HepG2 (cell line): ENCODE results near the gene NAP1L4. TPM values are rescaled to one million over a fixed set of nuclear protein-coding genes. Genes with fewer than 3 reads are reported as not detected.

Source experiments
- ETV5 ChIP-seq: IDR thresholded peaks from 2 replicates; pipeline ENCODE4 v1.6.1; 2018; ENCODE audit warnings: missing biosample characterization, missing genetic modification reagents, inconsistent platforms, borderline replicate concordance
- FOSL2 ChIP-seq: sonication (generic); formaldehyde crosslinking; IDR thresholded peaks from 2 replicates; pipeline ENCODE4 v1.4.0; 2020; ENCODE audit warnings: missing genetic modification reagents
- STAG1 ChIP-seq: sonication (generic); formaldehyde crosslinking; IDR thresholded peaks from 2 replicates; pipeline ENCODE4 v1.4.0; 2020; ENCODE audit warnings: missing genetic modification reagents
- ZC3H13 ChIP-seq: sonication (generic); formaldehyde crosslinking; IDR thresholded peaks from 2 replicates; pipeline ENCODE4 v1.8.1; 2023; ENCODE audit warnings: mild to moderate bottlenecking, missing genetic modification reagents, moderate library complexity
- ZMYM3 ChIP-seq: sonication (generic); formaldehyde crosslinking; IDR thresholded peaks from 2 replicates; pipeline ENCODE4 v1.5.1; 2020; ENCODE audit warnings: mild to moderate bottlenecking, missing genetic modification reagents
- ZNF101 ChIP-seq: sonication (generic); formaldehyde crosslinking; IDR thresholded peaks from 2 replicates; pipeline ENCODE4 v1.4.0; 2020; ENCODE audit warnings: mild to moderate bottlenecking, low read depth, missing genetic modification reagents, borderline replicate concordance
- ZNF547 ChIP-seq: sonication (generic); formaldehyde crosslinking; IDR thresholded peaks from 2 replicates; pipeline ENCODE4 v1.5.1; 2020; ENCODE audit warnings: mild to moderate bottlenecking, missing genetic modification reagents
- ZNF550 ChIP-seq: sonication (generic); formaldehyde crosslinking; IDR thresholded peaks from 2 replicates; pipeline ENCODE4 v1.4.0; 2020; ENCODE audit warnings: mild to moderate bottlenecking, missing genetic modification reagents, borderline replicate concordance
- polyA plus RNA-seq, 8 experiments: library from polyadenylated mRNA; depleted of rRNA in 3 of 8; stranded (reverse) in 7 of 8; unstranded in 1 of 8; fragments of >200 nt; fragmentation: Illumina TruSeq in 4 of 8; extraction: Trizol in 4 of 8; gene quantifications; 2 replicates each; pipeline versions ENCODE4 v1.2.1 to v1.2.3, GENCODE V29; 2011 to 2016; ENCODE audit warnings: low read depth in 4 of 8, missing spikeins in 1 of 8, mixed read lengths in 1 of 8; ENCODE audit not compliant: insufficient read depth in 1 of 8
- total RNA-seq, 5 experiments: library from RNA; depleted of rRNA; stranded (reverse); fragments of >200 nt; fragmentation: Illumina TruSeq; extraction: Trizol; gene quantifications; 2 replicates each; pipeline ENCODE4 v1.2.3, GENCODE V29; 2016; ENCODE audit warnings: low read depth in 1 of 5
- TF ChIP-seq, protein P1 (sequence below): sonication (generic); formaldehyde crosslinking; IDR thresholded peaks from 2 replicates; pipeline ENCODE4 v1.5.0; 2020; ENCODE audit warnings: mild to moderate bottlenecking, missing genetic modification reagents, borderline replicate concordance
- TF ChIP-seq, protein P2 (sequence below): sonication (generic); formaldehyde crosslinking; IDR thresholded peaks from 2 replicates; pipeline ENCODE4 v1.4.0; 2020; ENCODE audit warnings: missing genetic modification reagents, low read depth, mild to moderate bottlenecking, borderline replicate concordance
- TF ChIP-seq, protein P3 (sequence below), 2 experiments: sonication (generic) in 1 of 2; formaldehyde crosslinking in 1 of 2; IDR thresholded peaks; 2 replicates each; pipeline versions ENCODE4 v1.4.0 to v1.6.1; 2018 to 2020; ENCODE audit warnings: missing genetic modification reagents in 2 of 2, borderline replicate concordance in 1 of 2, low read depth in 1 of 2, mild to moderate bottlenecking in 1 of 2, missing biosample characterization in 1 of 2
- TF ChIP-seq, protein P4 (sequence below): sonication (generic); IDR thresholded peaks from 2 replicates; pipeline ENCODE4 v1.6.1; 2016; ENCODE audit warnings: low read depth, borderline replicate concordance
- TF ChIP-seq, protein P5 (sequence below): IDR thresholded peaks from 2 replicates; pipeline ENCODE4 v1.6.1; 2016; ENCODE audit warnings: mild to moderate bottlenecking
- TF ChIP-seq, protein P6 (sequence below): sonication (generic); formaldehyde crosslinking; IDR thresholded peaks from 2 replicates; pipeline ENCODE4; 2020; ENCODE audit warnings: missing genetic modification reagents, mild to moderate bottlenecking, borderline replicate concordance

NAP1L4 gene
- total and polyA plus RNA-seq, 2 of the 13 experiments (the other 11 are each of a cell fraction or from before 2014, with no cell fraction given), result 64.0 to 186 TPM

DNA sequence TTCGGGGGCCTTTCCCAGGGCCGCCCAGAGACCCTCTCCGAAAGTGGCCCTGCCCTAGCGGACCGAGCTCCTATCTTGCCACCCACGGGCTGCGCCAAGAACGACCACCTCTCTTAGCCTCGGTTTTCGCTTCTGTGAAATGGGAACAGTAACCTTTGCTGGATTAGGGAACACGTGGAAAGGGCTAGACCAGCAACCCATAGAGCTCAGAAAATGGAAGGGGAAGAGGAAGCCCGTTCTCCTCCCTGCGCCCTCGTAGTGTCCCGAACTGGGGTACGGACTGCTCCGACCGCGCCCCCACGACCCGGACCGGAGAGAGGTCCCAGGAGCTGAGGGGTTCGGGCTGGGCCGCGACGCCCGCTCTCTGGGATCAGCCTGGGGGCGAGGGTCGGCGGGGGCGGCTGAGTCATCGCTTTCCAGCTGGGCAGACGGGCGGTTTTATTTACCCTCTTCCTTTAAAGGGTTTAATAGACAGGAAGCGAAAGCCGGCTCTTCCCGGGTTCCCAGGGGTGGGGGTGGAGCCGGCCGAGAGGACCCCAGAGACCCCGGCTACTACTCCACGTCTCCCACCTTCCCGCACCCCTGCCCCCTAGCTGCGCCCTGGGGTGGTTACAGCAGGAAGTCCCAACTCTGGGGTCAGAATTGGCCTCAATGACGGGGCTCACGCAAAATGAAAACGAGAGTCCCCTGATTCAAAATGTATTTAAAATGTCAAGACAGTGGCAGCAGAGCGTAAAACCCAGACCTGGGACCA is 62.0 kb downstream of the NAP1L4 start (continued):
- TF ChIP-seq, protein P1, sequence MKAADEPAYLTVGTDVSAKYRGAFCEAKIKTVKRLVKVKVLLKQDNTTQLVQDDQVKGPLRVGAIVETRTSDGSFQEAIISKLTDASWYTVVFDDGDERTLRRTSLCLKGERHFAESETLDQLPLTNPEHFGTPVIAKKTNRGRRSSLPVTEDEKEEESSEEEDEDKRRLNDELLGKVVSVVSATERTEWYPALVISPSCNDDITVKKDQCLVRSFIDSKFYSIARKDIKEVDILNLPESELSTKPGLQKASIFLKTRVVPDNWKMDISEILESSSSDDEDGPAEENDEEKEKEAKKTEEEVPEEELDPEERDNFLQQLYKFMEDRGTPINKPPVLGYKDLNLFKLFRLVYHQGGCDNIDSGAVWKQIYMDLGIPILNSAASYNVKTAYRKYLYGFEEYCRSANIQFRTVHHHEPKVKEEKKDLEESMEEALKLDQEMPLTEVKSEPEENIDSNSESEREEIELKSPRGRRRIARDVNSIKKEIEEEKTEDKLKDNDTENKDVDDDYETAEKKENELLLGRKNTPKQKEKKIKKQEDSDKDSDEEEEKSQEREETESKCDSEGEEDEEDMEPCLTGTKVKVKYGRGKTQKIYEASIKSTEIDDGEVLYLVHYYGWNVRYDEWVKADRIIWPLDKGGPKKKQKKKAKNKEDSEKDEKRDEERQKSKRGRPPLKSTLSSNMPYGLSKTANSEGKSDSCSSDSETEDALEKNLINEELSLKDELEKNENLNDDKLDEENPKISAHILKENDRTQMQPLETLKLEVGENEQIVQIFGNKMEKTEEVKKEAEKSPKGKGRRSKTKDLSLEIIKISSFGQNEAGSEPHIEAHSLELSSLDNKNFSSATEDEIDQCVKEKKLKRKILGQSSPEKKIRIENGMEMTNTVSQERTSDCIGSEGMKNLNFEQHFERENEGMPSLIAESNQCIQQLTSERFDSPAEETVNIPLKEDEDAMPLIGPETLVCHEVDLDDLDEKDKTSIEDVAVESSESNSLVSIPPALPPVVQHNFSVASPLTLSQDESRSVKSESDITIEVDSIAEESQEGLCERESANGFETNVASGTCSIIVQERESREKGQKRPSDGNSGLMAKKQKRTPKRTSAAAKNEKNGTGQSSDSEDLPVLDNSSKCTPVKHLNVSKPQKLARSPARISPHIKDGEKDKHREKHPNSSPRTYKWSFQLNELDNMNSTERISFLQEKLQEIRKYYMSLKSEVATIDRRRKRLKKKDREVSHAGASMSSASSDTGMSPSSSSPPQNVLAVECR (CRISPR knock-in tag), result no peak; the same call in 1 of the 2 replicates
- peak; percentile 94 for TF ChIP-seq FOSL2 (CRISPR knock-in tag)
- peak; percentile 96 for TF ChIP-seq ZMYM3 (CRISPR knock-in tag)
- TF ChIP-seq, protein P2, sequence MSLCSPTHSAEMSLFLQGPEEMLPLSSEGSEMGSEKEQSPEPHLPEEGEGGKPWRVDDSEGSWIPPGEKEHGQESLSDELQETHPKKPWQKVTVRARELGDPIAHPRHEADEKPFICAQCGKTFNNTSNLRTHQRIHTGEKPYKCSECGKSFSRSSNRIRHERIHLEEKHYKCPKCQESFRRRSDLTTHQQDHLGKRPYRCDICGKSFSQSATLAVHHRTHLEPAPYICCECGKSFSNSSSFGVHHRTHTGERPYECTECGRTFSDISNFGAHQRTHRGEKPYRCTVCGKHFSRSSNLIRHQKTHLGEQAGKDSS (CRISPR knock-in tag), result no peak; the same call in 1 of the 2 replicates
- TF ChIP-seq, protein P3, sequence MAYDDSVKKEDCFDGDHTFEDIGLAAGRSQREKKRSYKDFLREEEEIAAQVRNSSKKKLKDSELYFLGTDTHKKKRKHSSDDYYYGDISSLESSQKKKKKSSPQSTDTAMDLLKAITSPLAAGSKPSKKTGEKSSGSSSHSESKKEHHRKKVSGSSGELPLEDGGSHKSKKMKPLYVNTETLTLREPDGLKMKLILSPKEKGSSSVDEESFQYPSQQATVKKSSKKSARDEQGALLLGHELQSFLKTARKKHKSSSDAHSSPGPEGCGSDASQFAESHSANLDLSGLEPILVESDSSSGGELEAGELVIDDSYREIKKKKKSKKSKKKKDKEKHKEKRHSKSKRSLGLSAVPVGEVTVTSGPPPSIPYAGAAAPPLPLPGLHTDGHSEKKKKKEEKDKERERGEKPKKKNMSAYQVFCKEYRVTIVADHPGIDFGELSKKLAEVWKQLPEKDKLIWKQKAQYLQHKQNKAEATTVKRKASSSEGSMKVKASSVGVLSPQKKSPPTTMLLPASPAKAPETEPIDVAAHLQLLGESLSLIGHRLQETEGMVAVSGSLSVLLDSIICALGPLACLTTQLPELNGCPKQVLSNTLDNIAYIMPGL (CRISPR knock-in tag; IDR thresholded peaks at IDR 0.05; ENCODE audit: borderline replicate concordance in 1 of 2, low read depth in 1 of 2), result peak in 1 of 2 experiments; percentile 7; a peak in 2 of 4 replicates
- TF ChIP-seq ZNF550, result no peak
- TF ChIP-seq, protein P4, sequence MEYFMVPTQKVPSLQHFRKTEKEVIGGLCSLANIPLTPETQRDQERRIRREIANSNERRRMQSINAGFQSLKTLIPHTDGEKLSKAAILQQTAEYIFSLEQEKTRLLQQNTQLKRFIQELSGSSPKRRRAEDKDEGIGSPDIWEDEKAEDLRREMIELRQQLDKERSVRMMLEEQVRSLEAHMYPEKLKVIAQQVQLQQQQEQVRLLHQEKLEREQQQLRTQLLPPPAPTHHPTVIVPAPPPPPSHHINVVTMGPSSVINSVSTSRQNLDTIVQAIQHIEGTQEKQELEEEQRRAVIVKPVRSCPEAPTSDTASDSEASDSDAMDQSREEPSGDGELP, result peak; percentile 87
- TF ChIP-seq, protein P5, sequence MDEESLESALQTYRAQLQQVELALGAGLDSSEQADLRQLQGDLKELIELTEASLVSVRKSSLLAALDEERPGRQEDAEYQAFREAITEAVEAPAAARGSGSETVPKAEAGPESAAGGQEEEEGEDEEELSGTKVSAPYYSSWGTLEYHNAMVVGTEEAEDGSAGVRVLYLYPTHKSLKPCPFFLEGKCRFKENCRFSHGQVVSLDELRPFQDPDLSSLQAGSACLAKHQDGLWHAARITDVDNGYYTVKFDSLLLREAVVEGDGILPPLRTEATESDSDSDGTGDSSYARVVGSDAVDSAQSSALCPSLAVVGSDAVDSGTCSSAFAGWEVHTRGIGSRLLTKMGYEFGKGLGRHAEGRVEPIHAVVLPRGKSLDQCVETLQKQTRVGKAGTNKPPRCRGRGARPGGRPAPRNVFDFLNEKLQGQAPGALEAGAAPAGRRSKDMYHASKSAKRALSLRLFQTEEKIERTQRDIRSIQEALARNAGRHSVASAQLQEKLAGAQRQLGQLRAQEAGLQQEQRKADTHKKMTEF, result peak; percentile 45; the same call in 1 of the 2 replicates
- 0 out of 2 replicates have a peak, but pooled peaks have one; percentile 1 for TF ChIP-seq ZNF547 (CRISPR knock-in tag)
- TF ChIP-seq STAG1, result no peak
- TF ChIP-seq, protein P6, sequence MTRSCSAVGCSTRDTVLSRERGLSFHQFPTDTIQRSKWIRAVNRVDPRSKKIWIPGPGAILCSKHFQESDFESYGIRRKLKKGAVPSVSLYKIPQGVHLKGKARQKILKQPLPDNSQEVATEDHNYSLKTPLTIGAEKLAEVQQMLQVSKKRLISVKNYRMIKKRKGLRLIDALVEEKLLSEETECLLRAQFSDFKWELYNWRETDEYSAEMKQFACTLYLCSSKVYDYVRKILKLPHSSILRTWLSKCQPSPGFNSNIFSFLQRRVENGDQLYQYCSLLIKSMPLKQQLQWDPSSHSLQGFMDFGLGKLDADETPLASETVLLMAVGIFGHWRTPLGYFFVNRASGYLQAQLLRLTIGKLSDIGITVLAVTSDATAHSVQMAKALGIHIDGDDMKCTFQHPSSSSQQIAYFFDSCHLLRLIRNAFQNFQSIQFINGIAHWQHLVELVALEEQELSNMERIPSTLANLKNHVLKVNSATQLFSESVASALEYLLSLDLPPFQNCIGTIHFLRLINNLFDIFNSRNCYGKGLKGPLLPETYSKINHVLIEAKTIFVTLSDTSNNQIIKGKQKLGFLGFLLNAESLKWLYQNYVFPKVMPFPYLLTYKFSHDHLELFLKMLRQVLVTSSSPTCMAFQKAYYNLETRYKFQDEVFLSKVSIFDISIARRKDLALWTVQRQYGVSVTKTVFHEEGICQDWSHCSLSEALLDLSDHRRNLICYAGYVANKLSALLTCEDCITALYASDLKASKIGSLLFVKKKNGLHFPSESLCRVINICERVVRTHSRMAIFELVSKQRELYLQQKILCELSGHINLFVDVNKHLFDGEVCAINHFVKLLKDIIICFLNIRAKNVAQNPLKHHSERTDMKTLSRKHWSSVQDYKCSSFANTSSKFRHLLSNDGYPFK (CRISPR knock-in tag), result no peak; the same call in 1 of the 2 replicates
- 0 out of 2 replicates have a peak, but pooled peaks have one; percentile 15 for TF ChIP-seq ETV5 (CRISPR knock-in tag)
- no peak for TF ChIP-seq ZNF101 (CRISPR knock-in tag)
- 0 out of 2 replicates have a peak, but pooled peaks have one; percentile 42 for TF ChIP-seq ZC3H13 (CRISPR knock-in tag)
